Hematopoietic multipotent progenitor cell treated with erythropoietin and hydrocortisone succinate and interleukin-3 and kit ligand, for 15 days (in vitro differentiated cells): Measurements from ENCODE around the gene DMRTB1.

Experiments used
- DNase-seq: peaks from one replicate; pipeline ENCODE4 v3.0.0-alpha.2; 2015; ENCODE audit warnings: low spot score

Gene DMRTB1

DNA sequence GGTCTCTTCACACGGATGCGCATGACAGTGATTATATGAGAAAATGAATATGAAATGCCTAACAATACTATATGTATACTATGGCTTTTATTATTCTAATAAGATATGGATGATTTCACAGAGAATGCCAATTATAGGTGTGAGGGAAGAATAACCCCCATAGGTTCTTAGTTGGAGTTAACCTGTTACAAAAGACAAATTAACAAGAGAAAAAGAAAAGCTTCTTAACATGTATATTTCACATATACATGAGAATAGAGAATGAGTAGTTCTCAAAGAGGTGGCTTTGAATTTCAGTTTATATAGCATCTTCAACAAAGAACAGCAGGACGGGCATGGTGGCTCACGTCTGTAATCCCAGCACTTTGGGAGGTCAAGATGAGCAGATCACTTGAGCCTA is 24.0 kb upstream of the DMRTB1 start:
- no peak for DNase-seq

DNA sequence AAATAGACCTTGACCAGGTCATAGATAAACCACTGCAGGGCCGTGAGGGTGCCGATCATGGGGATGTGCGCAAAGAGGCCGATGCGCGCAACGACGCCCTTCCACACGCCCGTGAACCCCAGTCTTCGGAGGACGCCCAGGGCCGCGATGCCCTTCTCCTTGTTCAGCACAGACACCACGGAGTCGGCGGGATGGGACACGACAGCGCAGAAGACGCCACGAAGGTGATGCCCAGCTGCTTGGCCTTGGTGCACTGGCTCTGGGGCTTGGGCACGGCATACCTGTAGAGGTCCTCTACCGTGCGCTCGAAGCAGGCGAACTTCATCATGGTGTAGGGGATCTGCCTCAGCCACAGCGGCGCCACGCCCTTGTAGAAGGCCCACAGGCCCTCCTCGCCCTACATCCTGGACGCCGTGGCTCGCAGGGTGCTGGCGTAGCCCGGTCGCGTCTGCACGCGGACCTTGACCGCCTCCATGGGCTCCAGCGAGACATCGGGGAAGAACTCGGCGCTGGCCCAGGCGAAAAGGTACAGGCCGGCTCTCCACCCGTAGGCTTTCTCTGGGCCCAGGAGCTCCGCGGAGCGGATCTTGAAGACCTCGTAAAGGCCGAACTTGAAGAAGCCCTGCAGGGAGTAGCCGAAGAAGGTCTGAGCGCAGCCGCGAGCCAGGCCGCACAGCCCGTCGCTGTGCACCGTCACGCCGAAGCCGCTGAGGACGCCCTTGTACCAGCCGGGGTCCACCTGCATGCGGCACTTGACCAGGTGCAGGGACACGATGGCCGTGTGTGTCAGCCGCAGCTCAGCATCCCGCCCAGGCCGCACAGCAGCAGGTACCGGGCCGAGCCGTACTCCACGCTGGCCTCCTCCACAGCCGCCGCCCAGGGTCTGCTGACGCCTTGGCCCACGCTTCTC is 20.5 kb upstream of the DMRTB1 start:
- no peak for DNase-seq

DNA sequence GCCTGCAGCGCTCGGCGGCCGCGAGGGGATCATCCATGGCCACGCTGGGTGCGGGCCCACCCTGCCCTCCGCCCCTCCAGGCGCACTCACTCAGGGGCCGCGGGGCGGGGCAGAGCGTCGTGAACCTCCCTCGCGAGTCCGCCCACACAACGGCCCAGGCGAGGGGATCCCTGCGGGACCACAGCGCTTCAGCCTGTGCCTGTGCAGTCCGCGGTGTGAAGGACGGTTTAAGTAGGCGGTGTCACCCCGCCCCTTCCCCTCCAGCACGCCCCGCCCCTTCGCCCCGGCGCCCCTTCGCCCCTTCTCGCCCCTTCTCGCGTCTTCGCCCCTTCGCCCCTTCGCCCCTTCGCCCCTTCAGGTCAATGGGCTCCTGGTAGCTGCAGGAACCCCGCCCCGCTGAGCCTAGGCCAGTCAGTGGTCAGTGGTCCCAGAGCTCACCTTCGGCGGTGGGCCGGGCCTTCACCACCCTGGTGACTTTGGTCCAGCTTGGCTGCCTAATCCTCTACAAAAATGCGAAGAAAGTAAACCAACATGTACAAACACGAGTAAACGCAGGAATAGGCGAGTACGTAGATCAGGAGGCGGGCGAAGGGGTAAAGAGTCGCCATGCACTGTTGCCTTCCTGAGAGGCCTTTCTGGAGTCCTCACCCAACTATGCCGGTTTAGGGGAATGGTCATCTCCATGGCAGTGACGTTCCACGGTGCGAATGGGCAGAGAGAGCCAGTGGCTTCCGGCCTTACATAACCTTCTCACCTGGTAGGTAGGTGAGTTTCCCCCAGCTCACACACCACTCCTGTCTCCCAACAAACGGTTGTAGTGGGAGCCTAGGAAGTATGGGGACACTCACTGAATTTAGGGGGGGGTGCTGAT is 19.6 kb upstream of the DMRTB1 start:
- no peak for DNase-seq

DNA sequence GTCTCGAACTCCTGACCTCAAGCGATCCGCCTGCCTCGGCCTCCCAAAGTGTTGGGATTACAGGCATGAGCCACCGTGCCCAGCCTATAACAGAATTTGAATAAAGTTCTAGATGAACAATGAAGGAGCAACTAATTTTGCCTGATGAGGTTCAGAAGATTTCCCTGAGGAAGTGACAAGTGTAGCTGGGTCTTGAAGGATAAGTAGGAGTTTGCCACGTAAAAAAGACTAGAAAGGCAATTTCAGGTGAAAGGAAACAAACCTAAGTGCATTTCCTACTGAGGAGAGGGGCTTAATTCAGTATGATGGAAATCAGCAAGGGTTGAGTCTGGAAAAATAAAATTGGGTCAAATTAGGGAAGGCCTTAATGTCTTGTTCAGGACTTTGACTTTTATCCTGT is 18.6 kb upstream of the DMRTB1 start:
- DNase-seq: no peak

DNA sequence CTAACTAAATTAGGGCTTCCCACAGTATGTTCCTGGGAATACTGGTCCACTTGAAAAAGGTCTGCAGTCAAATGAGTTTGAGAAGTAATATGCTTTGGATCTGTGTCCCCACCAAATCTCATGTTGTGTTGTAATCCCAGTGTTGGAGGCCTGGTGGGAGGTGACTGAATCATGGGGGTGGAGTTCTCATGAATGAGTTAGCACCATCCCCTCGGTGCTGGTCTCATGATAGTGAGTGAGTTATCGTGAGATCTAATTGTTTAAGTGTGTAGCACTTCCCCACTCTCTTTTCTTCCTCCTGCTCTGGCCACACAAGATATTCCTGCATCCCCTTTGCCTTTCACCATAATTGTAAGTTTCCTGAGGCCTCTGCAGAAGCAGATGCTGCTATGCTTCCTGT is 16.9 kb upstream of the DMRTB1 start:
- no peak for DNase-seq

DNA sequence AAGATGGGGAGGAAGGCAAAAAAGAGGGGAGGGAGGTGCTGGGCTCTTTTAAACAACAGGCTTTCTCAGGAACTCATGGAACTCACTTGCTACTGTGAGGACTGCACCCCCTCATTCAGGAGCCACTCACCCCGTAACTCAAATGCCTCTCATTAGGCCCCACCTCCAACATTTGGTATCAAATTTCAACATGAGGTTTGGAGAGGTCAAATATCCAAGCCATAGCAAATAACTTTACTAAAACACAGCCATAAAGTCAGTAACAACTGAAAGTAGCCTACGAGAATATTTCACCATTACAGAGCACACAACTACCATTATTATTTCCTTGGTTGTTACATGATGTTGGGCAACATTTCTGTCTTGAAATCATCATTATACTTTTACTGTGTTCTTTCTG is 13.1 kb upstream of the DMRTB1 start:
- no peak for DNase-seq

DNA sequence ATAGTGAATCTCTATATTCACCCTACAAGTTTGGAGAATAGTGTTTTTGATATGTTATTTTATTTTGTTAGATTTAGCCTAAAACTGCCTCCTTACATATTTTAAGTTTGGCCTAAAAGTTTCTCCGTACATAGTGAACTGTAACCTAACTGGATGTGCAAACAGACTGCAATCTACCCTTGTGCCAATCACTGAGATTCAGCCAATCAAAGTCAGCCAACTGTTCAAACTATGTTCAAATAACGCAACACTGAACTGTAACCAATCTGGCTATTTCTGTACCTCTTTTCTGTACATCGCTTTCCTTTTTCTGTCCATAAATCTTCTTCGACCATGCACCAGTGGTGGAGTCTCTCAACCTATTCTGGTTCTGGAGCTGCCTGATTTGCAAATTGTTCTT is 11.8 kb upstream of the DMRTB1 start:
- no peak for DNase-seq

DNA sequence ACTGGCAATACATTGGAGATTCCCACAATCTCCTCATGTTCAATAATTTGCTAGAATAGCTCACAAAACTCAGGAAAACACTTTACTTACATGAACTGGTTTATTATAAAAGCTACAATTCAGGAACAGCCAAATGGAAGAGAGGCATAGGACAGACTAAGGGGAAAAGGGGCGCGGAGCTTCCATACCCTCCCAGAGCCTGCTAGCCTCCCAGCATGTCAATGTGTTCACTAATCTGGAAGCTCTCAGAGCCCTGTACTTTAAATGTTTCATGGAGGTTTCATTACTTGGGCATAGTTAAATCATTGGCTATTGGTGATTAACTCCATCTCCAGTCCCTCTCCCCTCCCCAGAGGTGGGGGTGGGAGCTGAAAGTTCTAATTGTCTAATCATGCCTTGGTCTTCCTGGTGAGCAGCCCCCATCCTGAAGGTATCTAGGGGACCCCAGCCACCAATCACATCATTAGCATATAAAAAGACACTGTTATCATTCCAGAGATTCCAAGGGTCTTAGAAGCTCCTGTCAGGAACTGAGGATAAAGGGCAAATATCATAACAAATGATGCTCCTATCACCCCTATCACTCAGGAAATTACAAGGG is 10.9 kb upstream of the DMRTB1 start:
- no peak for DNase-seq

DNA sequence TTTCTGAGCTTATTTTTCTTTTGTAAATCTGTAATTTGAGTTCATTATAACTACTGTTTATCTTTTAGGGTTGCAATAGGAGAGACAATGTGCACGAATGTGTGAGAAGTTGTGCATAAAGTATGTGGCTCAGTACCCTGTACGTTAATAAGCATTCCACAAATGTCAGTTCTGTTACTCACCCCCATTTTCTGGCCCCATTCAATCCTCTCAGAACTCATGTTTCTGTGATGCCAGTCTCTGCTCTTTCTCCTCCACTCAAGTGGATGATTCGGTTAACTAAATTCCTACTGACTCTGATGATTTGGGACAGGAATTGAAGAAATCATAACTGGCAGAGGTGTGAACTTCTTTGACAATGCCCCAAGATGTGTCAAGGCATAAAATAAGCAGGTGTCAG is 10.2 kb upstream of the DMRTB1 start:
- no peak for DNase-seq

DNA sequence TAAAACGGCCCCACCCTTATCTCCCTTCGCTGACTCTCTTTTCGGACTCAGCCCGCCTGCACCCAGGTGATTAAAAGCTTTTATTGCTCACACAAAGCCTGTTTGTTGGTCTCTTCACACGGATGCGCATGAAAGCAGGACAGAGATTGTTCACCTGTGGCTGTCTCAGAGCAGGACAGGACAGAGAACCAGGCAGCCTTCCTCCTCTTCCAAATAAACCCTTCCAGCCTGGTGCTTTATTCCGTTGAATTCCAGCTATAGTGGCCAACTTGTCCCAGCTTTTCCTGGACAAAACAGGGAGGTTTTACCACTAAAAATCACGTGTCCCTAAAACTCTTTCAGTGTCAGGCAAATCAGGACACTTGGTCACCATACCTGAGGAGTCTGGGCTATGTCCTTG is 9.5 kb upstream of the DMRTB1 start:
- DNase-seq: no peak

DNA sequence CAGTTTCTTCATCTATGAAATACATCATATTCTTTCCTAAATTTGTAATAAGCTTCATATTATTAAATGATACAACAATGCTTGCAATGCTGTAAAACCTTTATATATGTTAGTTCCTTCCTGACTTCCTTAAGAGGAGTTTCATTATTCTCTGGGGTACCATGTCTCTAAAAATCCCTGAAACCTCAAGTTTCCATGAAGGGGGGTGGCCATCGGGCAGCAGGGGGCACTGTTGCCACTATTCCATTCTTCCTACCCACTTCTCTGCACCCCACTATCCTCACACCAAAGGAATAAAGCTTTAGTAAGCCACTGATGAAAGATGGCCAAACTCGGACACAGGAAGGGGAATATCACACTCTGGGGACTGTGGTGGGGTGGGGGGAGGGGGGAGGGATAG is 9.0 kb upstream of the DMRTB1 start:
- no peak for DNase-seq

DNA sequence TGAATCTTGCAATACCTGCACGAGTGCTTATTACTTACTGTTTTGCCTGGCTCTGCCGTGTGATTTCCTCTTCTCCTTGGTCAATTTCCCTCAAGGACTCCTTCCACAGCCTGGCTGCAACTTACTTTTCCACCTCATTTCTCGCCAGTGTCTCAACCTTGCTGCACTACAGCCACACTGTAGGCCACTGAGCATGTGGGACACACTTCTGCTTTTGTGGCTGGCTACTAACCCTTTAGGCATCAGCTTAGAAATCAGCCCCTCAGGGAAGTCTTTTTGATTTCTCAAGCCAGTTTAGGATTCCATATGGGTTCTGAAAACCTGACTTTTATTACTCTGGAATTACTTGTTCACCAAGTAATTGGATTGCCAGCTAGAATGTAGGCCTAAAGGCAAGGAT is 5.2 kb upstream of the DMRTB1 start:
- DNase-seq: no peak

DNA sequence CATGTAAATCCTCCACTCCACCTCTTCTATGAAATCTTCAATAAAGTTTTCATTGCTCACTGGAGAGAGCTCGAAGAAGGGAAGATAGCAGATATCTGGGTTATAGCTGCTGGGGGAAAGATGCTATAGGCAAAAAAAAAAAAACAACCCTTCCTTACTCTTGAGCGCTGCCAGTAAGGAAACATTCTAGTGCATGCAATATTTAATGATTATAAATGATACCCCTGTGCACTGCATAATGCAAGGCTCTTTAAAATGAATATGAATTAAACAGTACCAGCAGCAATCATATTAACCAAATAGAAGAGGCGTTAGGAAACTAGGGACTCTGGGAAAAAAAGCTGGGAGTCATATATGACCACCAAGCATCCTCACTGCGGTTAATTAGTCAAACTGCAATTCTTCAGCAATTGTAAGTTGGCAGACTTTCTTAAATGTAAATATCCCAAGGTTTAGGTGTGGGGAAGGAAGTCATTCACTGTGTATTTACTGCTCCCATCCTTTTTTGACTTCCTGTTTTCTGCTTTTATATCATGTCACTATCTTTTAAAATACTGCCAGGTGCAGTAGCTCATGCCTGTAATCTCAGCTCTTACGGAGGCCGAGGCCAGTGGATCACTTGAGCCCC is 3.7 kb upstream of the DMRTB1 start:
- DNase-seq: no peak

DNA sequence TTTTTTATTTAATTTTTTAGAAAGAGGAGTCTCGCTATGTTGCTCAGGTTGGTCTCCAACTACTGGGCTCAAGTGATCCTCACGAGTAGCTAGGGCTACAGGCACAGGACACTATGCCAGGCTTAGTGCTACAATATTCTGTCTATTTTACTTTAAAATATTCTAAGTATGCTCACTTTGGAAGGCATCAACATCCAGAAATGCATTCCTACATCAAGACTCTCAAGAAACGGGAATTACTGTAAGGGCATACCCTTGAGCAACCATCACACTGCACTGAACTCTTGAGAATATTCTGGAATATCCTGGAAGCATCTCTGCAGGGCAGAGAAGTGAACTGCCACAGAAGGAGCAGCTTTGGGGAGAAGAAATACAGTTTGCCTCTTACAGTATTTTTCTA is 565 bp upstream of the DMRTB1 start:
- DNase-seq: no peak

DNA sequence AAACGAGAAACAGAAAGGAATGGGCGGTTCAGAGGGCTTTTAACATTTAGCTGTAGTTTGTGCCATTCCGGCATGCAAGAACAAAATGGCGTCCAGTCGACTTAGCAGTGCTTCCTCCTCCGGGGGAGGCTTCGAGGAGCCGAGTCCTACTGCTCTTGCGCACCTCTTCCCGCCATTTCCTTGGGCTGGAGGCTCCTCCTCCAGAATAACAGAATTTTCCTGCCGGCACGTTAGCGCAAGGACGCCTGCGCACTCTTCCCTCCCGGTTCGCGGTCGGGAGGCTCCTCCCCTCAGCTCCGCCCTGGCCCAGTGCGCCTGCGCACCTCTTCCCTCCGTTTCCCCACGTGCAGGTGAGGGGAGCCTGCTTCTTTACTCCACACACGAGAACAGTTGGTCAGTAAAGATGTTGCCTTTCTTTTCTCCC is 1.0 kb downstream of the DMRTB1 start:
- DNase-seq: no peak

DNA sequence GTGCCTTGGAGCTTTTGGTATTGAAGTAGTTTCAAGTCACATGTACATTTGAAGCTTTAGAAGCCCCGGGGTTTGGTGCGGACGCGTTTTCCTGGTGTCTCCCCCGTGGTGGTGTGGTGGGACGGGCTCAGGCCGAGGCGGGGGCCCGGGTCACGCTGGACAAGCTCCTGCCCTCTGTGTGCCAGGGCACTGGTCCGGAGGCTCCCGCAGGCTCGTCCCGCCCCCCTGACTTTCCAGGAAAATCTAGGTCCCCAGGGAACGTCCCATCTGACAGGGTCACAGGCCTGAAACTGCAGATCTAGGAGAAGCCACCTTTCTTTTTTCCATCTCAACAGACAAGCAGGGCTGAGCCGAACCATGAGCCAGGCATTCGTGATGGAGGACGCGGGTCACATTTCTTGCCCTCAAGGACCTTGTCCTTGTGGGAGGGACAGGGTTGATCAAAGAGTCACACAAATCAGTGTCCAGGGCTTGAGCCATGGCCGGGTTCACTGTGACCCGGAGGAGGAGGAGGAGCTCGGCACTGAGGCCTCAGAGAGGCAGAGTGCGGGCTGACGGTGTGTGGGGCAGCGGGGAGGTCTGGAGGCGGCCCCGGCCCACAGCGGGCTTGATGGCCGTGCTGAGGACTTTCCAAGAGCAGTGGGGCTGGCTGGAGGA is 1.6 kb downstream of the DMRTB1 start:
- DNase-seq: no peak

DNA sequence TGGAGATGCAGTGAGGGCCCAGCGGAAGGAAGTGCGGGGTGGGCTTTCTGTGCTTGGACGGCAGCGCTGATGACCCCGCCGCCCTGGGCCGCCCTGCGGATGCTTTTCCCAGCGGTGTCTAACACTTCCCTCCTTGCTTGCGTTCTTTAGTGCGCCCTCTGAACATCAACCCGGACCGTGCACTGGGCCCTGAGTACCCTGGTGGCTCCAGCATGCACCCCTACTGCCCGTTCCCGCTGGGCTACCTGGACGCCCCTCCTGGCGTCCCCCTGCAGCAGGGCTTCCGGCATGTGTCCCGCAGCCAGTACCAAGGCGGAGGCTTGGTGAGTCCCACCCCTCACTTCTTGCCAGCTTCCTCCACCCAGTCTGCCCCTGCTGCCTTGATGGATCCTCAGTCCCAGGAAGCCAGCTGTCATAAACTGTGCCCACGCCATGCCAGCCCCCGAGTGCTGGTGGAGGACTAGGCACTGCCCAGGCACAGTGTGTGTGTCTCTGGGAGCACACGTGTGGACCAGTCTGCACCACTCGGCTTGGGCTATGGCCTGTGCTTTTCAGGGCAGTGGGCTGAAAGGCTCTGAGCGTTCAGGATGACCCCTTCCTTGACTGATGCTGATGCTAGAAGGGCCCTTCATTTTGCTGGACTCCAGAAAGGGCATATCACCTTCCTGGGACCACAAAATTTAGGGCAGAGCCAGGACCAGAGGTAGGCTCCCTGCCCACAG is 2.3 kb downstream of the DMRTB1 start:
- no peak for DNase-seq

DNA sequence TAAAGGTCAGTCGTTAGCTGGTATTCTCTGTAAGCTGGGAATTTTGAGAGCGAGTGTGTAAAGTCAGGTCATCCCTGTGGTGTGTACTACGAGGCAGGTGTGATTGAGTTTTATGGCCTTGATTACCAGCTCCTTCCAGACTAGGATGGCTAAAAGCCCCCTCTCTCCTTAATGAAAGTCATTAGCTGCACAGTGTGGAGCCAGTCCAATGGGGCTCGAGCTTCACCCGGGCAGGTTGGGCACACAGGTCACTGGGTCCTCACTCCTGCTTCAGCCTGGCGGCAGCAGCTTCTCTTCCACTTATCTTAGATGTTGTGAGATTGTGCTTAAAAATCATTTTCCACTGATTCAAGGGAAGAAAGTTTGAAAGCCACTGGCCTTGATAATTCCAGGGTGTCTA is 3.0 kb downstream of the DMRTB1 start:
- no peak for DNase-seq

DNA sequence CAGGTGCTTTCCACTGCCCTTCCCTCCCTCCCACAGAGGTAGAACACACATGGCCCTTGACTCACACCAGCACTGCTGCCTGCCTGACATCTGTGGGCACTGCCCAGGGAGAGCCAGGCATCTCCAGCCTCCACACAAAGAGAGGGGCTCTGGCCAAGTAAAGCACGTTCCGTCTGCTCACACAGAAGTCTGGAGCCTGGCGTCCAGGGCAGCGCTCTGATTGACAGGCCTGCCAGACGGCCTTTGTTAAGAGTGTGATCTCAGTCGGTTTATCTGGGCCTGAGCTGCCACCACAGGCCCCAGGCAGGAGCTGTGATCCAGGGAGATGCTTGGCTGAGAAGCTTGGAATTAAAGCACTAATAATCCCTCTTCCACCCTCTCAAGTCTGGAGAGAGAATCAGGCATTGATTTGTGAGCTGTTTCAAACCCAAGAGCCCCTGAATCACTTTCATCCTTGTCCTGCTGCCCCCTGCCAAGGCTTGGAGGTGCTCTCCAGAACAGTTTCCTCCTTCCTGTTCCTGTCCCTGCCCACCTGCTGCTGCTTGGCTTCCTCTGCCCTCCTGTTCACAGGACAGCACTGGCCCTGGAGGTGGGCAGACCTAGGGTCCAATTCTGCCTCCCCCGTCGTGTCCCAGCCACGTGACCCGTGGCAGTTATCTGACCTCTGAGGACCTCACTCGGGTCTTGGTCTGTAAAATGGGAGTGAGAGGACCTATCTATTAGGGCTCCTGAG is 3.7 kb downstream of the DMRTB1 start:
- DNase-seq: no peak
